H1 (cell line): ENCODE results near the gene ALK. TPM values are rescaled to one million over a fixed set of nuclear protein-coding genes. Genes with fewer than 3 reads are reported as not detected.

Source experiments
- BCL11A ChIP-seq, 2 experiments: IDR thresholded peaks; one replicate each; pipeline ENCODE4 v1.6.1; 2011; ENCODE audit warnings: low read depth in 2 of 2, low read length in 2 of 2, mild to moderate bottlenecking in 2 of 2
- JUND ChIP-seq: IDR thresholded peaks from 2 replicates; pipeline ENCODE4 v1.6.1; 2011; ENCODE audit warnings: mild to moderate bottlenecking, improper control_type of control experiment, low read length
- polyA plus RNA-seq, 7 experiments: library from polyadenylated mRNA; depleted of rRNA in 3 of 7; stranded (reverse) in 5 of 7; unstranded in 2 of 7; fragments of >200 nt in 5 of 7; fragments of 200-250 nt in 2 of 7; gene quantifications; 1 replicate in 5 of 7; 2 replicates in 1 of 7; 4 replicates in 1 of 7; pipeline versions ENCODE4 v1.2.1 to v1.2.3, GENCODE V29; 2011 to 2013; ENCODE audit warnings: missing spikeins in 2 of 7, mixed read lengths in 2 of 7
- total RNA-seq: library from RNA; stranded (reverse); fragmentation: NEBNext Ultra II Directional; extraction: Animal tissue kit (Norgen Biotek cat#: 25700); gene quantifications from 2 replicates; pipeline ENCODE4 v1.2.1, GENCODE V29; 2021

The ALK gene
- total and polyA plus RNA-seq, 2 of the 8 experiments (the other 6 are each of a cell fraction or from before 2014, with no cell fraction given), result 0.02 to 0.09 TPM

GRCh38 chr2:29485117-29485516 is 436.3 kb downstream of the ALK start (continued):
- TF ChIP-seq BCL11A (IDR thresholded peaks at IDR 0.05; ENCODE audit: low read depth in 2 of 2, low read length in 2 of 2), result no peak
- no peak for TF ChIP-seq JUND
